Hepatocyte (in vitro differentiated cells): ENCODE measurements around the gene OR13G1. TPM values are rescaled to one million over a fixed set of nuclear protein-coding genes. Genes with fewer than 3 reads are reported as not detected.

ENCODE experiments used
- DNase-seq: peaks from one replicate; pipeline ENCODE4 v3.0.0-alpha.2; 2016; ENCODE audit warnings: low spot score
- H2AFZ ChIP-seq: fragments of 200-600 bp; sonication (generic); 2 replicates; pipeline ENCODE4 v1.6.0; 2016; ENCODE audit warnings: antibody characterized with exemption, mild to moderate bottlenecking
- H3K27ac ChIP-seq: fragments of 200-600 bp; sonication (generic); 2 replicates; pipeline ENCODE4 v1.5.1; 2016; ENCODE audit warnings: mild to moderate bottlenecking
- H3K27me3 ChIP-seq: fragments of 200-600 bp; sonication (generic); 2 replicates; pipeline ENCODE4 v1.6.1; 2016
- H3K36me3 ChIP-seq: fragments of 200-600 bp; sonication (generic); replicated peaks from 2 replicates; pipeline ENCODE4 v1.5.1; 2016; ENCODE audit warnings: low read depth; ENCODE audit not compliant: insufficient read depth
- H3K4me1 ChIP-seq: fragments of 200-600 bp; sonication (generic); 2 replicates; pipeline ENCODE4 v1.5.1; 2016; ENCODE audit warnings: mild to moderate bottlenecking, moderate library complexity; ENCODE audit not compliant: insufficient read depth
- H3K4me2 ChIP-seq: fragments of 200-600 bp; sonication (generic); 2 replicates; pipeline ENCODE4 v1.6.0; 2016
- H3K4me3 ChIP-seq: fragments of 200-600 bp; sonication (generic); 2 replicates; pipeline ENCODE4 v1.5.1; 2016; ENCODE audit warnings: mild to moderate bottlenecking
- H3K79me2 ChIP-seq: fragments of 200-600 bp; sonication (generic); 2 replicates; pipeline ENCODE4 v1.6.0; 2017; ENCODE audit warnings: mild to moderate bottlenecking
- H3K9me2 ChIP-seq: fragments of 200-600 bp; sonication (generic); replicated peaks from 2 replicates; pipeline ENCODE4 v1.6.0; 2017; ENCODE audit warnings: mild to moderate bottlenecking; ENCODE audit not compliant: insufficient read depth
- H3K9me3 ChIP-seq: fragments of 200-600 bp; sonication (generic); 2 replicates; pipeline ENCODE4 v1.5.1; 2016; ENCODE audit warnings: low read depth, mild to moderate bottlenecking
- H4K20me1 ChIP-seq: fragments of 200-600 bp; sonication (generic); 2 replicates; pipeline ENCODE4 v1.6.0; 2016; ENCODE audit warnings: mild to moderate bottlenecking; ENCODE audit not compliant: insufficient read depth, poor library complexity, severe bottlenecking
- CTCF ChIP-seq: fragments of 200-600 bp; sonication (generic); IDR thresholded peaks from 2 replicates; pipeline ENCODE4 v1.5.1; 2016; ENCODE audit warnings: antibody characterized with exemption, mild to moderate bottlenecking; ENCODE audit not compliant: poor library complexity
- EZH2 ChIP-seq: fragments of 200-600 bp; sonication (generic); IDR thresholded peaks from 2 replicates; pipeline ENCODE4 v1.6.1; 2016; ENCODE audit warnings: antibody characterized with exemption, mild to moderate bottlenecking, borderline replicate concordance
- EZH2phosphoT487 ChIP-seq: fragments of 200-600 bp; sonication (generic); IDR thresholded peaks from one replicate; pipeline ENCODE4 v1.6.1; 2018; ENCODE audit warnings: antibody characterized with exemption, mild to moderate bottlenecking, low read depth, moderate library complexity; ENCODE audit not compliant: unreplicated experiment, severe bottlenecking
- WGBS: methylation state at CpG from one replicate; pipeline ENCODE4 v1.1.6; 2016; ENCODE audit warnings: low lambda C conversion rate; ENCODE audit errors: missing lambda C conversion rate; 5-methylcytosine and 5-hydroxymethylcytosine counted together
- polyA plus RNA-seq: library from polyadenylated mRNA; unstranded; fragments of >200 nt; fragmentation: Nextera tagmentation; extraction: Ambion mirVana; gene quantifications from 2 replicates; pipeline ENCODE4 v1.2.1, GENCODE V29; 2016
- total RNA-seq: library from RNA; depleted of rRNA; stranded (reverse); fragments of >200 nt; gene quantifications from 2 replicates; pipeline ENCODE4 v1.2.3, GENCODE V29; 2014

The OR13G1 gene
- total and polyA plus RNA-seq, 2 experiments from 2014 or later = not detected

GRCh38 chr1:247639381-247639981 lies 40.1 kb downstream of the OR13G1 start:
- no peaks in the 10 kb centered on the region for H3K4me1 ChIP-seq
- H3K4me2 ChIP-seq = peak overlapping the region; percentile 68
- H3K9me3 ChIP-seq = no peaks in the 10 kb centered on the region
- H2AFZ ChIP-seq = peak overlapping the region; percentile 52
- H4K20me1 ChIP-seq = no peaks in the 10 kb centered on the region
- no peak overlapping the region for H3K4me3 ChIP-seq
- DNase-seq = peak; percentile 73
- 28% methylated on average over 22 of the region's 55 CpGs for WGBS
- no peaks in the 10 kb centered on the region for H3K27me3 ChIP-seq
- H3K9me2 ChIP-seq = no peaks in the 10 kb centered on the region
- H3K36me3 ChIP-seq = no peaks in the 10 kb centered on the region
- no peak overlapping the region for H3K27ac ChIP-seq
- TF ChIP-seq CTCF = no peak
- no peaks in the 10 kb centered on the region for H3K79me2 ChIP-seq

- no peak for TF ChIP-seq CTCF
- TF ChIP-seq EZH2phosphoT487 = no peak
- TF ChIP-seq EZH2 = no peak
- Histone ChIP-seq H2AFZ (peak overlapping the region; percentile 52), H3K9me3 (no peaks in the 10 kb centered on the region), H3K4me1 (no peaks in the 10 kb centered on the region), H3K27me3 (no peaks in the 10 kb centered on the region), H3K79me2 (no peaks in the 10 kb centered on the region), H3K36me3 (no peaks in the 10 kb centered on the region), H3K27ac (no peak overlapping the region), H4K20me1 (no peaks in the 10 kb centered on the region), H3K4me2 (peak overlapping the region; percentile 68), H3K4me3 (no peak overlapping the region), H3K9me2 (no peaks in the 10 kb centered on the region)
- DNase-seq = no peak
- 83% methylated on average over 6 of the region's 6 CpGs for WGBS
These were observed 40.8 kb downstream of the OR13G1 start for GRCh38 chr1:247638781-247639180.

GRCh38 chr1:247638011-247638410 lies 41.5 kb downstream of the OR13G1 start:
- no peak overlapping the region for H3K4me2 ChIP-seq
- no peaks in the 10 kb centered on the region for H3K36me3 ChIP-seq
- no peak overlapping the region for H2AFZ ChIP-seq
- H3K9me3 ChIP-seq = no peaks in the 10 kb centered on the region
- no peaks in the 10 kb centered on the region for H3K9me2 ChIP-seq
- WGBS = 82% methylated on average over 4 of the region's 4 CpGs
- no peaks in the 10 kb centered on the region for H3K27me3 ChIP-seq
- no peak overlapping the region for H3K4me3 ChIP-seq
- DNase-seq = no peak
- no peaks in the 10 kb centered on the region for H3K79me2 ChIP-seq
- no peak for TF ChIP-seq EZH2phosphoT487
- no peak for TF ChIP-seq CTCF
- TF ChIP-seq EZH2 = no peak
- no peaks in the 10 kb centered on the region for H4K20me1 ChIP-seq
- no peak overlapping the region for H3K27ac ChIP-seq
- H3K4me1 ChIP-seq = no peaks in the 10 kb centered on the region

GRCh38 chr1:247627951-247628350 lies 51.6 kb downstream of the OR13G1 start:
- Histone ChIP-seq H3K79me2 (no peaks in the 10 kb centered on the region), H3K4me2 (no peak overlapping the region), H3K4me1 (no peaks in the 10 kb centered on the region), H2AFZ (no peak overlapping the region), H3K27me3 (no peaks in the 10 kb centered on the region), H3K9me3 (no peaks in the 10 kb centered on the region), H3K27ac (no peak overlapping the region), H3K36me3 (no peaks in the 10 kb centered on the region), H3K4me3 (no peak overlapping the region), H4K20me1 (no peaks in the 10 kb centered on the region), H3K9me2 (no peaks in the 10 kb centered on the region)
- no peak for DNase-seq
- no peak for TF ChIP-seq CTCF
- no peak for TF ChIP-seq EZH2
- TF ChIP-seq EZH2phosphoT487 = no peak
- WGBS = 53% methylated on average over 3 of the region's 3 CpGs
